ENCODE data around the gene PPP6R1. TPM values are rescaled to one million over a fixed set of nuclear protein-coding genes. Genes with fewer than 3 reads are reported as not detected.

Gene PPP6R1
- polyA plus RNA-seq, 3 donors = 16.9 to 91.3 (median 22.0) TPM

DNA sequence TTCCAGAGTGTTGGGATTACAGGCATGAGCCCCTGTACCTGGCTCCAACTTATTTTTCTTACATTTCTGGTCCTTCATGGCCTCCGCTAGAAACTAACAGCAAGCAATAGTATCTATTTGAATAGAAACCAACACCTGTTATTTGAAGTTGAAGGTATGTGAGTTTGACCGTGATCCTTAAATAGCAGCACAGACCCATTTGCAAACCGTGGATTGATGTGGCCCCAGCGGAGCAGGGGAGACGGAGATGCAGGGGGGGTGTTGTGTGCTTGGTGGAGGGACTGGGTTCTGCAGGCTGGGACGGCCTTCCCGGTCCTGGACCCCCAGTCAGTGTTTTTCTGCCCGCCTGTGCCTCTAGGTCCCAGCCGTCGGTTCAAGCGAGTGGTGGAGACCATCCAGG, 49.5 kb upstream of the PPP6R1 start:
- H3K36me3 Mint-ChIP-seq = peaks cover 9 to 12% of the 10 kb centered on the region in 2 donors
- H3K9me3 Mint-ChIP-seq = peaks cover 0 to 13% (median 6%) of the 10 kb centered on the region in 7 donors
- H3K27me3 ChIP-seq (ENCODE audit: control insufficient read depth in 2 of 2, insufficient read depth in 2 of 2, low read length in 2 of 2) = no peaks in the 10 kb centered on the region
- H3K9me3 ChIP-seq (replicated peaks in 1 of 2; ENCODE audit: control insufficient read depth in 1 of 2, insufficient read depth in 1 of 2, low read length in 2 of 2) = peaks cover 0 to 13% of the 10 kb centered on the region in 2 donors
- no peak overlapping the region for H2AFZ ChIP-seq (ENCODE audit: insufficient read depth, low read depth, low read length, poor library complexity, severe bottlenecking)
- H3K4me3 ChIP-seq (replicated peaks in 1 of 3; ENCODE audit: low read depth in 2 of 3, low read length in 3 of 3) = no peak overlapping the region
- DNase-seq = no peak
- H3K4me1 ChIP-seq (ENCODE audit: control insufficient read depth in 1 of 2, insufficient read depth in 2 of 2, low read length in 2 of 2) = no peaks in the 10 kb centered on the region
- intact Hi-C loops (cut with micrococcal nuclease) = no loop called here
- peaks cover 5% of the 10 kb centered on the region for H3K4me1 Mint-ChIP-seq
- H3K27me3 Mint-ChIP-seq (ENCODE audit: low read depth in 3 of 3) = peaks cover 0 to 3% (median 2%) of the 10 kb centered on the region in 3 donors
- no peaks in the 10 kb centered on the region for H3K79me2 ChIP-seq (ENCODE audit: insufficient read depth, low read length)
- no peak overlapping the region for H3K9ac ChIP-seq (ENCODE audit: insufficient read depth, low read length, poor library complexity, severe bottlenecking)
- no peak overlapping the region for H3K4me2 ChIP-seq (replicated peaks; ENCODE audit: extremely low read depth, low read length, poor library complexity, severe bottlenecking)
- TF ChIP-seq, protein P1, sequence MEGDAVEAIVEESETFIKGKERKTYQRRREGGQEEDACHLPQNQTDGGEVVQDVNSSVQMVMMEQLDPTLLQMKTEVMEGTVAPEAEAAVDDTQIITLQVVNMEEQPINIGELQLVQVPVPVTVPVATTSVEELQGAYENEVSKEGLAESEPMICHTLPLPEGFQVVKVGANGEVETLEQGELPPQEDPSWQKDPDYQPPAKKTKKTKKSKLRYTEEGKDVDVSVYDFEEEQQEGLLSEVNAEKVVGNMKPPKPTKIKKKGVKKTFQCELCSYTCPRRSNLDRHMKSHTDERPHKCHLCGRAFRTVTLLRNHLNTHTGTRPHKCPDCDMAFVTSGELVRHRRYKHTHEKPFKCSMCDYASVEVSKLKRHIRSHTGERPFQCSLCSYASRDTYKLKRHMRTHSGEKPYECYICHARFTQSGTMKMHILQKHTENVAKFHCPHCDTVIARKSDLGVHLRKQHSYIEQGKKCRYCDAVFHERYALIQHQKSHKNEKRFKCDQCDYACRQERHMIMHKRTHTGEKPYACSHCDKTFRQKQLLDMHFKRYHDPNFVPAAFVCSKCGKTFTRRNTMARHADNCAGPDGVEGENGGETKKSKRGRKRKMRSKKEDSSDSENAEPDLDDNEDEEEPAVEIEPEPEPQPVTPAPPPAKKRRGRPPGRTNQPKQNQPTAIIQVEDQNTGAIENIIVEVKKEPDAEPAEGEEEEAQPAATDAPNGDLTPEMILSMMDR (IDR thresholded peaks at IDR 0.05) = no peak
- H3K36me3 ChIP-seq (replicated peaks in 1 of 2; ENCODE audit: control insufficient read depth in 1 of 2, insufficient read depth in 2 of 2, low read length in 2 of 2) = peaks cover 8 to 9% of the 10 kb centered on the region in 2 donors
- 100% methylated on average over 7 of the region's 11 CpGs for WGBS (ENCODE audit: insufficient coverage)
- no peak overlapping the region for H3K27ac ChIP-seq (ENCODE audit: low read depth in 1 of 2, low read length in 2 of 2)
- no peak overlapping the region for H3K27ac Mint-ChIP-seq
- peaks cover 26% of the 10 kb centered on the region for H4K20me1 ChIP-seq (ENCODE audit: insufficient read depth, low read length)
- H3K4me3 Mint-ChIP-seq = no peak overlapping the region

DNA sequence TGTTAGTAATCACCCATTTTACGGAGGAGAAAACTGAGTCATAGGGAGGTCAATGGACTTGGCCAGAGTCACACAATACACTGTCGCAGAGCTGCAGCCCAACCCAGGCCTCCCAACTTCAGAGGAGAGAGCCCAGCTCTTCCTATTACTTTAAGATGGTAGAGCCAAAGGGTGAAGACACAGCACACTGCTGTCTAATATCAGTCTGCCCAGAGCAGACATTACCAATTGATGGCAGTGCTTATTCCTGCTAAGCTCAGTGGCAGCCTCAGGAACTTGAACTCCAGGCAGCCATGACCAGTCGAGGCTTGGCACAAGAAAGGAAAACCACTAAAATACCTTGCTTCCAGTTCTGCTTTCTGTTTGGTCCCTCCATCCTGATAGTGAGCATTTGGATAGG, 47.9 kb upstream of the PPP6R1 start:
- H3K4me1 ChIP-seq (ENCODE audit: control insufficient read depth in 1 of 2, insufficient read depth in 2 of 2, low read length in 2 of 2) = peaks cover 6% of the 10 kb centered on the region in 2 donors
- no peak for DNase-seq
- Mint-ChIP-seq H3K36me3 (peaks cover 0 to 3% of the 10 kb centered on the region in 2 donors), H3K4me1 (peaks cover 8% of the 10 kb centered on the region), H3K27ac (no peak overlapping the region), H3K9me3 (peaks cover 0 to 13% (median 6%) of the 10 kb centered on the region in 7 donors), H3K27me3 (ENCODE audit: low read depth in 3 of 3) (peaks cover 0 to 3% (median 2%) of the 10 kb centered on the region in 3 donors), H3K4me3 (no peak overlapping the region)
- no peak overlapping the region for H2AFZ ChIP-seq (ENCODE audit: insufficient read depth, low read depth, low read length, poor library complexity, severe bottlenecking)
- WGBS (ENCODE audit: insufficient coverage) = 100% methylated on average over 2 of the region's 3 CpGs
- H3K27me3 ChIP-seq (ENCODE audit: control insufficient read depth in 2 of 2, insufficient read depth in 2 of 2, low read length in 2 of 2) = no peaks in the 10 kb centered on the region
- peaks cover 13% of the 10 kb centered on the region for H4K20me1 ChIP-seq (ENCODE audit: insufficient read depth, low read length)
- H3K36me3 ChIP-seq (replicated peaks in 1 of 2; ENCODE audit: control insufficient read depth in 1 of 2, insufficient read depth in 2 of 2, low read length in 2 of 2) = no peaks in the 10 kb centered on the region
- no peaks in the 10 kb centered on the region for H3K79me2 ChIP-seq (ENCODE audit: insufficient read depth, low read length)
- H3K4me3 ChIP-seq (replicated peaks in 1 of 3; ENCODE audit: low read depth in 2 of 3, low read length in 3 of 3) = no peak overlapping the region
- TF ChIP-seq, protein P1 (IDR thresholded peaks at IDR 0.05) = no peak
- no peak overlapping the region for H3K27ac ChIP-seq (ENCODE audit: low read depth in 1 of 2, low read length in 2 of 2)
- intact Hi-C loops (cut with micrococcal nuclease) = no loop called here
- no peak overlapping the region for H3K9ac ChIP-seq (ENCODE audit: insufficient read depth, low read length, poor library complexity, severe bottlenecking)
- peaks cover 0 to 13% of the 10 kb centered on the region in 2 donors for H3K9me3 ChIP-seq (replicated peaks in 1 of 2; ENCODE audit: control insufficient read depth in 1 of 2, insufficient read depth in 1 of 2, low read length in 2 of 2)
- no peak overlapping the region for H3K4me2 ChIP-seq (replicated peaks; ENCODE audit: extremely low read depth, low read length, poor library complexity, severe bottlenecking)

Measured in CD14-positive monocyte (primary cell).